Hematopoietic multipotent progenitor cell treated with erythropoietin and hydrocortisone succinate and interleukin-3 and kit ligand, for 17 days (in vitro differentiated cells): ENCODE results near the gene FGFBP1.

Experiments
- DNase-seq: peaks from one replicate; pipeline ENCODE4 v3.0.0-alpha.2; 2015; ENCODE audit warnings: low spot score

The FGFBP1 gene

DNA sequence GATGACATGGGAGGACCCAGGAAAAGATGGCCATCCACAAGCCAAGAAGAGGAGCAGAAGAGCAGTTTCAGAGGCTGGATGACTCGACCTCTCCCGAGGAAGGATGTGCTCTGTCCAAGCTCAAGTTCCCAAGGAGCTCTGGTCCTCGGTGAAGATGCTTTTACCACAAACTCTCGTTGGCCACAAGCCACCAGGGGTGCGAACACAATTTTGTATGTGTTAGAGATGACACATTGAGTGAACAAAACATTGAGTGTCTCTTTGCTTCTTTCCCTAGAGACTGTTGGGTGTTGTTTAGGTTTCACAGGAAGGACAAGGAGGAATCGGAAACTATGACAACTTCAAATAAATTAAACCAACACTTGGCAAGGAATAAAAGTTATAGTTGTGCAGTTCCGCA lies 26.3 kb downstream of the FGFBP1 start:
- DNase-seq = no peak

DNA sequence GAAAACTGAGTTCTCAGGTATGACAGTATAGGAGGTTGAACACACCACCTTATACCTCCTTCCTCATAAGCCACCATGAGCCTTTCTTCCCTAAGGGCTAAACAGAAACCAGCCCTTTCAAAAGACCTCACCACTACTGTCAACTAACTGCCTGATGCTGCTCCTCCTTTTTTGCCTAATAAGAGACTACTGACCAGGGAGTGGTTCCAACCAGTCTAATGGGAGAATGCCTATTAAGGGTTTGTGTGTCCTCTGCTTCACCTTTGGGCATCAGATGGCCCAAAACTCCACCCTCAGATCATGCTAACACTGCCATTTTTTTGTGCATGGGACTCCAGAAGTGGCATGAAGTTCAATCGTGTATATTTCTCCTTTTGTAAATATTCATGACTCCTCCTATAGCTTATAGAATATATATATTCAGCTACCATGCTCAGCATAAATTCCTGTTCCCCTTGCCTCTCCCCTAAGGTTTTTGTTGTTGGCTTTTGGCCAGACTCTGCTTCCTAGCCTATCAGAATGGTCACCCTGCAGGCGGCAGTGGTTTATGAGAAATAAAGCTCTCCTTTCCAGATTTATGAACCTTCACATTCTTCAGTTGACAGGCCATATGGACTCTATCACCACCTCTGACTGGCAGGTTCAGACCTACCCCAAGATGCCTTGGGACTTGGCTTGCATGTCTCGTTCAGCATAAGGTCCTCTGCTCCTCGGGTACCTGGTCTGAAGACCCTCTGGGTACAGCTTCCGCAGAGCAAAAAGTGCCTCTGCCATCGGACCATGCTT lies 28.2 kb downstream of the FGFBP1 start:
- no peak for DNase-seq

- no peak for DNase-seq
These were observed 31.1 kb downstream of the FGFBP1 start for GRCh38 chr4:15907430-15907829.

GRCh38 chr4:15906020-15906443 lies 32.5 kb downstream of the FGFBP1 start:
- no peak for DNase-seq

GRCh38 chr4:15902746-15903145 lies 35.8 kb downstream of the FGFBP1 start:
- DNase-seq = no peak

GRCh38 chr4:15901998-15902397 lies 36.5 kb downstream of the FGFBP1 start:
- DNase-seq = no peak

GRCh38 chr4:15901007-15901406 lies 37.5 kb downstream of the FGFBP1 start:
- DNase-seq = no peak

DNA sequence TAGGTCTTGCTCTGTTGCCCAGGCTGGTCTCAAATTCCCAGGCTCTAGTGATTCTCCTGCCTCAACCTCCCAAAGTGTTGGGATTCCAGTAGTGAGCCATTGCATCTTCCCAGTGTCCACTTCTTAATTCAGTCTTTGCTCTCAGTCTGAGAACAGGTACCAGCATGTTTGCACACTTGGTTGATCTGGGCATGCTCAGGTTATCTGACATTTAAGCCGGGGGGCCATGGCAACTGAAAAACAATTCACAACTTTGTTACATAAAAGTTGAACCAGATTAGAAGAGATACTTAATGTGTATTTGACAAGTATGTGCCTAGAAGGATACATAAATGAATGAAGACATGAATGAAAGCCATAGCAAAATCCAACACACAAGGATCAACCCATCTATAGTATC lies 39.0 kb downstream of the FGFBP1 start:
- no peak for DNase-seq

- DNase-seq = no peak
These were observed 39.6 kb downstream of the FGFBP1 start for GRCh38 chr4:15898902-15899301.

- no peak for DNase-seq
These were observed 41.0 kb downstream of the FGFBP1 start for GRCh38 chr4:15897577-15897976.

DNA sequence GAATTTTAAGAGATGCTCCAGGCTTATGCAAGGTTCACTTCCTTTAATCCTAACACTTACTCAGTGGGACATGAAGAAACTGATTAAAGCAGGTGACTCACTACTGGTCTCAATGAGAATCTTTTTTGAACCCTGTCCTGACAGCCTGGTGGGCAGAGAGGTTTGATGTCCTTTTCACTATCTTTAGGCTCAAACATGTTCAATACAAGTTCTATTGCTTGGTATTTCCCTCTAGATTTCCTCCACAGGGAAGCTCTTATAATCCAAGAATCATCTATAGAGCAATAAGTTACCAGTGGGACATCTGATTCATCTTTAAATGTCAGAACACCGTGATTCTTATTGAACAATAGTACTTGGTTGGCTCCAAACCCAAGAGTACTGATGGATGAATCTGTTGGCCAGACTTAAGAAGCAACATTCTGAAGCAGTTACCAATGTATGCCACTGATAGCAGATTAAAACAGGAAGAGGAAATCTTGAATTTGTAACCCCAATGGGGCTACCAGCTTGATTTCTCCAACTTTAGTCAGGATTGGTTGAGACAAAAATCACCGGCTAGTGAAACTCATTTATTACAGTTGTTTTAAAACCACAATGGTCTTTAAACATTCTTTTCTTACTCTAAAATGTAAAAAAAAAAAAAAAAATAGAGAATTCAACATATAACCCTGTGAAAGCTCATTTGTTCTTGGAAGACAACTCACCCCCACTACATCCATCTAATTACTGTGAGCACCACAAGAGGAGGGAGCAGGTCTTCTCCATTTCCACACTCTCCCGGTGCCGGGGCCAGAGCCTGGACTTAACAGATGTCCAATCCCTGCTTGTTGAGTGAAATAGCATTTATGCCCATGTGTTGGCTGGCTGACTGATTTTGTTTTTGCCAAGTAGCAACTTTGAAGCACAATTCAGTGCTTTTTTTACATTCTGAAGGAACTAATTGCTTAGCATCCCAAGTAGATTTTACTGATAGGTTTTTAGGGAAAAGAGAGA lies 43.3 kb downstream of the FGFBP1 start:
- DNase-seq = no peak

GRCh38 chr4:15894393-15894792 lies 44.1 kb downstream of the FGFBP1 start:
- no peak for DNase-seq

- DNase-seq = no peak
These were observed 44.6 kb downstream of the FGFBP1 start for GRCh38 chr4:15893962-15894361.

DNA sequence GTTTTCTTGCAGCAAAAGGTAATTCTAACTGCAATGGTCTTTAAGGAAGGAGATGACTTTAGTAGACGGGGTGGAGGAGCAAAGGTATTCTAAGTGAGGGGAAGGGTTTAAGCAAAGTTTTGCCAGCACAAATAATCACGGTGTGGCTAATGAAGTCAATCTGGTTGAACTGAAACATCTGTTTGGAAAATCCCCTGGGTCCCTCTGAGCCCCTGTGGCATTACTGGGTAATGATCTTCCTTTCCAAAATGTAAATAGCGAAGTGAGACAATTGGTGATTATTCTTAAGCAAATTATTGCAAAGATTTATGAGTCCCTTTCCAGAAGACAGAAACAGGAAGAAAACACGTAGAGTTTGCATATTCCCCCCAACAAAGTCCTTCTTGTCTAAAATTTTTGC lies 47.2 kb downstream of the FGFBP1 start:
- DNase-seq = no peak

- DNase-seq = no peak
These were observed 48.2 kb downstream of the FGFBP1 start for GRCh38 chr4:15890246-15890829.

DNA sequence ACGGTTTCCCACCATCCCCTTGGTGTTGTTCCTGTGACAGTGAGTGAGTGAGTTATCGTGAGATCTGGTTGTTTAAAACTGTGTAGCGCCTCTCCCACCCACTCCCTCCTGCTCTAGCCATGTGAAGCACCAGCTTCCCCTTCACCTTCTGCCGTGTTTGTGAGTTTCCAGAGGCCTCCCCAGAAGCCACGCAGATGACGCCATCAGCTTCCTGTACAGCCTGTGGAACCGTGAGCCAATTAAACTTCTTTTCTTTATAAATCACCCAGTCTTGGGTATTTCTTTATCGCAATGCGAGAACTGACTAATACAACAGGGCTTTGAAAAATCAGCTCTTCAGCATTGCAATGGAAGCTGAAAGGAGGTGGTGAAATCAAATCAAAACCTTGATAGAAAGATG lies 50.0 kb downstream of the FGFBP1 start:
- DNase-seq = no peak
